AG09309 (cell line): ENCODE data around the gene PIGM.

Experiments
- DNase-seq: peaks from one replicate; pipeline ENCODE4 v3.0.0-alpha.2; 2010; ENCODE audit warnings: low read depth
- H3K4me3 ChIP-seq: 2 replicates; pipeline ENCODE4 v1.5.1; 2011; ENCODE audit warnings: mild to moderate bottlenecking, low read depth, low read length, moderate library complexity; ENCODE audit not compliant: control insufficient read depth
- TF ChIP-seq, protein P1 (sequence below): IDR thresholded peaks from 2 replicates; pipeline ENCODE4 v1.5.1; 2011; ENCODE audit warnings: mild to moderate bottlenecking, low read depth, low read length, inconsistent platforms; ENCODE audit not compliant: insufficient read depth, control insufficient read depth; ENCODE audit errors: missing control alignments

The PIGM gene

DNA sequence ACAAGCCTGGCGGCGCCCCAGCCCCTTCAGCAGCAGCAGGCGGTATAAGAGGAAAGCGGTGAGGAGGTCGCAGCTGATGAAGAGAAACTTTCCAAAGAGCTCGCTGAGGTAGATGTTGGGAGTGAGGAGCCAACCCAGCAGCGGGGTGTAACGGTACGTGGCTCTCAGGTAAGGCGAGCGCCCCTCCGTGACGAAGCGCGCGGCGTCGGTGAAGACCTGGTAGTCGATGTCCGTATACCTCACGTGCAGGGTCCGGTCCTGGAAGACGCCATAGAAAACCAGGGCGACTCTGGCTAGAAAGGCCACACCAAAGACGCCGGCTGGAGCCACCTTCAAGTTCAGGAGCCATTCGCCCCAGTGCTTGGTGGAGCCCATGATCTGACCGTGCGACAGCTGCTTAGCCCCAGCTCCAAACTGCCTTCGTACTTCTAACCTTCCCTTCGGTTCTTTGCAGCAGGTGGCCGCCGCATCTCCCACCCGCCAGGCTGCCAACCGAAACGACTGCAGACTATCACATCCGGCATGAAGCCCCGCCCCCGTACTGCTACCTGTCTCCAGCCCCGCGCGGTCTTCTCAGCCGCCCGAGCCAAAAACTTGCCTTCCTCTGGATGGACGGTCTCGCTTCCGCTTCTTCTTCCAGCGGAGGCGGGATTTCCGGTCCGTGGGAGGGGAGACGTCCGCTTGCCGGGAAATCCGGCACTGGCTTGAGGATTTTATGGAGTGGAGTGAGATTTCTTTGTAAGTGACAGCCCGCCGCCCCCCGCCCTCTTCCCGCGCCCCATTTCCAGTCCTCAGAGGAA, at the start of gene PIGM:
PIGM (minus strand) TSS at position 626 of the 800 bp plus-strand sequence; CDS start at position 375, 251 bp downstream.
- TF ChIP-seq, protein P1, sequence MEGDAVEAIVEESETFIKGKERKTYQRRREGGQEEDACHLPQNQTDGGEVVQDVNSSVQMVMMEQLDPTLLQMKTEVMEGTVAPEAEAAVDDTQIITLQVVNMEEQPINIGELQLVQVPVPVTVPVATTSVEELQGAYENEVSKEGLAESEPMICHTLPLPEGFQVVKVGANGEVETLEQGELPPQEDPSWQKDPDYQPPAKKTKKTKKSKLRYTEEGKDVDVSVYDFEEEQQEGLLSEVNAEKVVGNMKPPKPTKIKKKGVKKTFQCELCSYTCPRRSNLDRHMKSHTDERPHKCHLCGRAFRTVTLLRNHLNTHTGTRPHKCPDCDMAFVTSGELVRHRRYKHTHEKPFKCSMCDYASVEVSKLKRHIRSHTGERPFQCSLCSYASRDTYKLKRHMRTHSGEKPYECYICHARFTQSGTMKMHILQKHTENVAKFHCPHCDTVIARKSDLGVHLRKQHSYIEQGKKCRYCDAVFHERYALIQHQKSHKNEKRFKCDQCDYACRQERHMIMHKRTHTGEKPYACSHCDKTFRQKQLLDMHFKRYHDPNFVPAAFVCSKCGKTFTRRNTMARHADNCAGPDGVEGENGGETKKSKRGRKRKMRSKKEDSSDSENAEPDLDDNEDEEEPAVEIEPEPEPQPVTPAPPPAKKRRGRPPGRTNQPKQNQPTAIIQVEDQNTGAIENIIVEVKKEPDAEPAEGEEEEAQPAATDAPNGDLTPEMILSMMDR, result no peak
- DNase-seq, result no peak
- peak within 1 kb of the TSS; percentile 65 for H3K4me3 ChIP-seq

DNA sequence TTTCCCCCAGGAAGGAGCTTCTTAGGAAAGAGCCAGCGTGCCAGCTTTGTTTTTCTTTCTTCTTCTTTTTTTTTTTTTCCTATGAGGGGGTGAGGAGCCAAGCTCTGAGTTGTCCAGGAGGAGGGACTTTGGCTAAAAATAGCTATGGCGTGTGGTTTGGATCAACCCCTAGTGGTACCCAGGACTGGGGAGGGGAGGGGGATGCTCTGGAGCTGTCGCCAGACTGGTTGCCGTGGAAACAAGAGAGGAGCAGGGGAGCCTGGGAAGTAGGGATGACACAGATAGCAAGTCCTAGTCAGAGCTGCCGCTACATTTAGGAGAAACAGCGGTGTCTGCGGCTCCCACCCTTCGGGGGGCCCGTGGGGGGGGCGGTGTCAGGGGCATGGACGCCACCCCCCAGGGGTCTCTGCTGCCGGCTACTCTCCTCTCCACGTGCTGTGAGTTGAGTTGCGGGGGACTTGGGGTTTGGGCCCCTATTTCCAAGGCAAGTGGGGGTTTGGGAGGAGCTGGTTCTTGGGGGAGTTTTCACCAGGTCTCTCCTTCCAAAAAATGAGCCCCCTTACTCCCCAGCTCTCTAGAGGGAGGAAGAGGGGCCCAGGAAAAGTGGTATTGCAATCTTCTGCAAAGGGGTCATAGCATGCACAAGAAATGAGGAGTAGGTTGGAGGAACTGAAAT, 49.6 kb upstream of the PIGM start, which contains the start of gene KCNJ9:
KCNJ9 (plus strand) TSS at position 278 of the 676 bp plus-strand sequence. CDS start 2,493 bp downstream, outside the sequence.
- DNase-seq, result no peak
- no peak within 1 kb of the TSS for H3K4me3 ChIP-seq
- TF ChIP-seq, protein P1, result no peak

DNA sequence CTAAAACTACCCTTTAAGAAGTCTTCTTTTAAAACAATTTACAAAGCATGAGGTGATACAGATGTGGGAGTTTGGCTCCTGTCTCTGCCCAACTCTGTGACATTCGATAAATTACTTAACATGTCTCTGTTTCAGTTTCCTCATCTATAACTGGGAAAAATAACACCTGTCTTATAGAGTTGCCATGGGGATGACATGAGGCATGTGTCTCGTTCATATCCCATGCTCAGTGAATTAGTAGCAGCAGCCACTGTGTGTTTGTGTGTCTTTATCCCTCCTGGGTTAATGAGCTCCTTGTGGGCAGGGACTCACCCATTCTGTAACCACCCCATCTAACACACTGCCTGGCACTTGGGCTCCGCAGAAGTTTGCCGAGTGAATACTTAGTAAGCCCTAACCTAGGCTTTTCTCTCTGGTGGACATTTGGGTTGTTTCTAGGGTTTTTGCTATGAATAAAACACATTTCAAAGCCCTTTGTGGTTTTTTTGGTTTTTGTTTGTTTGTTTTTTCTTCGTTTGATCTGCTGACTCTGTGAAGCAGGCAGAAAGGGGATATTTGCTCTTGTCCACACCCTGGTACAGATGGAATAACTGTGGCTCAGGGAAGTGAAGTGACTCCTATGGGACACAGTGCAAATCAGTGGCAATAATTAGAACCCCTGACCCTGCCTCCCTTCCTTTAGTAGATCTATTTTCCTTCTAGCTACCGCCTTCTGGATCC, 48.8 kb upstream of the PIGM start:
- DNase-seq, result no peak
- TF ChIP-seq, protein P1, result no peak
- no peak overlapping the region for H3K4me3 ChIP-seq

DNA sequence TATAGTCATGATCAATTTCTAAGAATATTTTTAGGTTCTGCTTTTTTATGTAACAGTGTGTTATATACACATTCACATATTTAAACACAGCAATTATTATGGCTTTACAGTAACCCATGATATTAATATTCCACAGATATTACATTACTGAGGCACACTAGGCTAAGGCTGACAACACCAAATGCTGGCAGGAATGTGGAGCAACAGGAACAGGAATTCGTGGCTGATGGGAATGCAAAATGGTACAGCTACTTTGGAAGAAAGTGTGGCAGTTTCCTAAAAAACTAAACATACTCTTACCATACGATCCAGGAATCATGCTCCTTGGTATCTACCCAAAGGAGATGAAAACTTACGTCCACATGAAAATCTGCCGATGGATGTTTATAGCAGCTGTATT, 47.7 kb upstream of the PIGM start:
- TF ChIP-seq, protein P1, result no peak
- DNase-seq, result no peak
- H3K4me3 ChIP-seq, result no peak overlapping the region

DNA sequence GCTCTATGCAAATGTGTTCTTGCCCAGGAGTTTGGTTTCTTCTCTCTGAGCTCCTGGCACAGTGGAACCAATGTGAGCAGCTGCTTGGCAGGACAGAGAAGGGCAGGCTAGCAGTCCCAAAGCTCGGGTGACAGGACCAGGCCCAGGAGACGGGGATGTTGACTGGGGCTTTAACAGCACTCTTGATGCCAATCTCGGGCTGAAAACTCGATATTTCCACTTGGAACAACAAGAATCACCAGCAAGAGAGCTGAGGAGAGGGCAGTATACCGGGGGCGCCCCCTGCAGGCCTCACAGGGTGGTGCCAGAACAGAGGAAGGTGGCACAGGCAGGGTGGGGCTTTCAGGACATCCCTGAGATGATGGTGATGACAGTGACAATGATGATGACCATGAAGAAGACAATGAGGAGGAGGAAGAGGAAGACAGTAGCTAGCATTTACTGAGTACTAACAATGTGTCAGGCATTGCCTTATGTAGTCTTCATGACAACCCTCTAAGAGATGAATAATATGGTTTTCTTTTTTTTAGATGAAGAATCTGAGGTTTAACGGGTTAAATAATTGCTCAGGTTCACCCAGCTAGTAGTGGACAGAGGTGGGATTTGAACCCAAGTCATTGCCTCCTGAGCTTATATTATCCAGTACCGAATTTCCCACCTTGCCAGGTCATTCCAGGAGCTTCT, 46.9 kb upstream of the PIGM start:
- TF ChIP-seq, protein P1, result peak; percentile 83
- no peak for DNase-seq
- H3K4me3 ChIP-seq, result no peak overlapping the region

DNA sequence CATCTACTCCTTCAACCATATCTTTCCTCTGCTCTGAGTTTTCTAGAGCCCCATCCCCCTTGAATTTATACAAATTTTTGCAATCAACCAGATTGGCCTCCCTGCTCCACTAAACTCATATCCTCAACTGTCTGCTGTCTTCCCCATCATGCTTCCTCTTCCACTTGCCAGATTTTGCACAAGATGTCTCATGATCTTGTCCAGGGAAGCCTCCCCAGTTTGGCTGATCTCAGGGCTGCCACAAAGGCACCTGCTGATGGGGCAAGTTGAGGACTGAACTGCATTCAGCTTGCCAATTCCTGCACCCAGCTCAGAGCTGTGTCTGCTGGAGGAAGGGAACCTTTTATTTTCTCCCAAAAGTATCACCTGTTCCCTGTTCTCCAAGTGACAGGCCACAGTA, 45.7 kb upstream of the PIGM start:
- no peak for DNase-seq
- H3K4me3 ChIP-seq, result no peak overlapping the region
- TF ChIP-seq, protein P1, result no peak
